HEK293 (cell line): ENCODE results near the gene TP53BP2.
"Not testable (repeated sequence)": the region's sequence is repeated elsewhere in the genome, so short reads cannot be mapped to it uniquely, and the experiment has no call there.

Experiments
- CTCF ChIA-PET: fragments of 350-600 bp; formaldehyde crosslinking; extraction: SDS; loops from one replicate; lab custom pipeline; 2021; ENCODE audit warnings: antibody characterized with exemption; lab: Yijun Ruan, JAX
- POLR2A ChIA-PET: fragments of 300-600 bp; formaldehyde crosslinking; extraction: SDS; loops from one replicate; lab custom pipeline; 2020; ENCODE audit warnings: antibody characterized with exemption, inconsistent platforms; lab: Yijun Ruan, JAX
- H3K27ac ChIP-seq: fragments of 200-500 bp; sonication (Bioruptor generic); 2 replicates; pipeline ENCODE4 v1.5.1; 2014; ENCODE audit warnings: low read depth, low read length, control low read depth, inconsistent platforms; ENCODE audit errors: extremely low read depth
- H3K36me3 ChIP-seq, 2 experiments: fragments of 200-500 bp in 1 of 2; sonication (Bioruptor generic) in 1 of 2; 1 replicate in 1 of 2; 2 replicates in 1 of 2; pipeline ENCODE4 v1.5.1; 2014 to 2017; ENCODE audit warnings: inconsistent platforms in 2 of 2, low read length in 2 of 2; ENCODE audit not compliant: control insufficient read depth in 2 of 2, insufficient read depth in 1 of 2
- H3K4me1 ChIP-seq: fragments of 200-500 bp; sonication (Bioruptor generic); 2 replicates; pipeline ENCODE4 v1.5.1; 2014; ENCODE audit warnings: mild to moderate bottlenecking, low read length, inconsistent platforms; ENCODE audit not compliant: control insufficient read depth, insufficient read depth
- H3K4me3 ChIP-seq: 2 replicates; pipeline ENCODE4 v1.5.1; 2011; ENCODE audit warnings: low read depth, mild to moderate bottlenecking, control low read depth, low read length, moderate library complexity
- H3K9me3 ChIP-seq: fragments of 200-500 bp; sonication (Bioruptor generic); 2 replicates; pipeline ENCODE4 v1.5.1; 2014; ENCODE audit warnings: low read depth, low read length, inconsistent platforms; ENCODE audit not compliant: control insufficient read depth, insufficient read depth
- ELK4 ChIP-seq: IDR thresholded peaks from 2 replicates; pipeline ENCODE4 v1.6.1; 2011; ENCODE audit warnings: mild to moderate bottlenecking, low read depth, low read length, borderline replicate concordance
- GLI2 ChIP-seq: fragments of 450-650 bp; formaldehyde crosslinking; IDR thresholded peaks from 2 replicates; pipeline ENCODE4; 2017; ENCODE audit warnings: missing biosample characterization, missing genetic modification characterization, low read depth, borderline replicate concordance
- GLIS1 ChIP-seq: fragments of 450-650 bp; formaldehyde crosslinking; IDR thresholded peaks from 2 replicates; pipeline ENCODE4 v1.5.1; 2016; ENCODE audit warnings: missing biosample characterization, missing genetic modification characterization
- KLF1 ChIP-seq: fragments of 450-650 bp; formaldehyde crosslinking; IDR thresholded peaks from 2 replicates; pipeline ENCODE4 v1.5.1; 2016; ENCODE audit warnings: missing biosample characterization, missing genetic modification characterization
- KLF17 ChIP-seq: fragments of 450-650 bp; formaldehyde crosslinking; IDR thresholded peaks from 2 replicates; pipeline ENCODE4 v1.5.1; 2016; ENCODE audit warnings: missing biosample characterization, missing genetic modification characterization
- MEIS1 ChIP-seq: sonication (generic); formaldehyde crosslinking; IDR thresholded peaks from 2 replicates; pipeline ENCODE4 v1.8.1; 2022; ENCODE audit warnings: missing genetic modification reagents, mild to moderate bottlenecking, borderline replicate concordance
- MYNN ChIP-seq: fragments of 450-650 bp; formaldehyde crosslinking; IDR thresholded peaks from 2 replicates; pipeline ENCODE4 v1.5.1; 2016; ENCODE audit warnings: missing biosample characterization, missing genetic modification characterization, borderline replicate concordance
- MZF1 ChIP-seq: fragments of 450-650 bp; formaldehyde crosslinking; IDR thresholded peaks from 2 replicates; pipeline ENCODE4 v1.5.1; 2017; ENCODE audit warnings: missing biosample characterization, missing genetic modification characterization, borderline replicate concordance
- PRDM6 ChIP-seq: fragments of 450-650 bp; formaldehyde crosslinking; IDR thresholded peaks from 2 replicates; pipeline ENCODE4 v1.5.1; 2017; ENCODE audit warnings: missing biosample characterization, missing genetic modification characterization
- TCF7L2 ChIP-seq: IDR thresholded peaks from 2 replicates; pipeline ENCODE4 v1.6.1; 2011; ENCODE audit warnings: low read depth, mild to moderate bottlenecking, inconsistent platforms, low read length, moderate library complexity, borderline replicate concordance
- ZBTB17 ChIP-seq: fragments of 450-650 bp; formaldehyde crosslinking; IDR thresholded peaks from 2 replicates; pipeline ENCODE4 v1.5.1; 2016; ENCODE audit warnings: missing biosample characterization, missing genetic modification characterization
- ZNF10 ChIP-seq: fragments of 450-650 bp; formaldehyde crosslinking; IDR thresholded peaks from 2 replicates; pipeline ENCODE4 v1.5.1; 2017; ENCODE audit warnings: missing biosample characterization, missing genetic modification characterization
- ZNF114 ChIP-seq: fragments of 450-650 bp; formaldehyde crosslinking; IDR thresholded peaks from 2 replicates; pipeline ENCODE4 v1.5.0; 2017; ENCODE audit warnings: missing biosample characterization, missing genetic modification characterization
- ZNF202 ChIP-seq: fragments of 450-650 bp; formaldehyde crosslinking; IDR thresholded peaks from 2 replicates; pipeline ENCODE4 v1.5.1; 2016; ENCODE audit warnings: missing biosample characterization, missing genetic modification characterization, borderline replicate concordance
- ZNF211 ChIP-seq: fragments of 450-650 bp; formaldehyde crosslinking; IDR thresholded peaks from 2 replicates; pipeline ENCODE4 v1.5.1; 2016; ENCODE audit warnings: low read depth, missing biosample characterization, missing genetic modification characterization
- ZNF223 ChIP-seq: fragments of 450-650 bp; formaldehyde crosslinking; IDR thresholded peaks from 2 replicates; pipeline ENCODE4 v1.5.1; 2016; ENCODE audit warnings: missing biosample characterization, missing genetic modification characterization
- ZNF274 ChIP-seq, 2 experiments: fragments of 200-500 bp in 1 of 2; fragments of 450-650 bp in 1 of 2; sonication (Bioruptor generic) in 1 of 2; formaldehyde crosslinking in 1 of 2; IDR thresholded peaks; 2 replicates each; pipeline versions ENCODE4 v1.5.1 to v1.6.1; 2014 to 2016; ENCODE audit warnings: borderline replicate concordance in 1 of 2, inconsistent platforms in 1 of 2, low read length in 1 of 2, missing biosample characterization in 1 of 2, missing genetic modification characterization in 1 of 2
- ZNF324 ChIP-seq: fragments of 450-650 bp; formaldehyde crosslinking; IDR thresholded peaks from 2 replicates; pipeline ENCODE4 v1.5.1; 2016; ENCODE audit warnings: missing biosample characterization, missing genetic modification characterization
- ZNF544 ChIP-seq: fragments of 450-650 bp; formaldehyde crosslinking; IDR thresholded peaks from 2 replicates; pipeline ENCODE4 v1.5.0; 2017; ENCODE audit warnings: missing biosample characterization, missing genetic modification characterization
- ZNF560 ChIP-seq: fragments of 450-650 bp; formaldehyde crosslinking; IDR thresholded peaks from 2 replicates; pipeline ENCODE4 v1.5.1; 2017; ENCODE audit warnings: missing biosample characterization, missing genetic modification characterization, borderline replicate concordance
- ZNF624 ChIP-seq: fragments of 450-650 bp; formaldehyde crosslinking; IDR thresholded peaks from 2 replicates; pipeline ENCODE4 v1.5.1; 2017; ENCODE audit warnings: missing biosample characterization, missing genetic modification characterization
- ZNF639 ChIP-seq: fragments of 450-650 bp; formaldehyde crosslinking; IDR thresholded peaks from 2 replicates; pipeline ENCODE4 v1.5.1; 2016; ENCODE audit warnings: missing biosample characterization, missing genetic modification characterization
- ZNF654 ChIP-seq: fragments of 450-650 bp; formaldehyde crosslinking; IDR thresholded peaks from 2 replicates; pipeline ENCODE4 v1.5.1; 2016; ENCODE audit warnings: low read depth, missing biosample characterization, missing genetic modification characterization
- ZNF658 ChIP-seq: fragments of 450-650 bp; formaldehyde crosslinking; IDR thresholded peaks from 2 replicates; pipeline ENCODE4; 2016; ENCODE audit warnings: missing biosample characterization, missing genetic modification characterization
- ZNF670 ChIP-seq: fragments of 450-650 bp; formaldehyde crosslinking; IDR thresholded peaks from 2 replicates; pipeline ENCODE4 v1.5.1; 2016; ENCODE audit warnings: missing biosample characterization, missing genetic modification characterization, low read depth
- ZNF701 ChIP-seq: fragments of 450-650 bp; formaldehyde crosslinking; IDR thresholded peaks from 2 replicates; pipeline ENCODE4 v1.5.1; 2016; ENCODE audit warnings: missing biosample characterization, missing genetic modification characterization
- ZNF704 ChIP-seq: fragments of 450-650 bp; formaldehyde crosslinking; IDR thresholded peaks from 2 replicates; pipeline ENCODE4 v1.5.1; 2016; ENCODE audit warnings: missing biosample characterization, missing genetic modification characterization
- ZNF768 ChIP-seq: fragments of 450-650 bp; formaldehyde crosslinking; IDR thresholded peaks from 2 replicates; pipeline ENCODE4 v1.5.1; 2018; ENCODE audit warnings: missing biosample characterization, mild to moderate bottlenecking, missing genetic modification characterization
- ZSCAN30 ChIP-seq: fragments of 450-650 bp; IDR thresholded peaks from 2 replicates; pipeline ENCODE4 v1.5.1; 2018; ENCODE audit warnings: missing biosample characterization, mild to moderate bottlenecking, missing genetic modification characterization, moderate library complexity
- ZXDB ChIP-seq: fragments of 450-650 bp; formaldehyde crosslinking; IDR thresholded peaks from 2 replicates; pipeline ENCODE4 v1.5.1; 2016; ENCODE audit warnings: missing biosample characterization, missing genetic modification characterization

Gene TP53BP2

GRCh38 chr1:223819730-223820514 lies 25.8 kb downstream of the TP53BP2 start (continued):
- peak; percentile 90 for TF ChIP-seq PRDM6
- no peak for TF ChIP-seq ZNF211 (tag by site-specific recombination)
- peak; percentile 70; the same call in 1 of the 2 replicates for TF ChIP-seq ZNF10
- TF ChIP-seq ZNF701 (tag by site-specific recombination): no peak
- peak; percentile 95 for TF ChIP-seq ZNF324
- no peak for TF ChIP-seq MYNN (tag by site-specific recombination)
- TF ChIP-seq ZSCAN30: peak; percentile 67
- peak; percentile 100 for TF ChIP-seq MZF1 (tag by site-specific recombination)
- TF ChIP-seq KLF17: peak; percentile 89
- TF ChIP-seq ELK4: no peak
- TF ChIP-seq GLIS1 (tag by site-specific recombination): 0 out of 2 replicates have a peak, but pooled peaks have one; percentile 16
- no peak for TF ChIP-seq KLF1 (tag by site-specific recombination)
- TF ChIP-seq ZNF654: no peak
- TF ChIP-seq ZBTB17 (tag by site-specific recombination): peak; percentile 33; the same call in 1 of the 2 replicates
- no peak for TF ChIP-seq ZNF560 (tag by site-specific recombination)
- no peak for TF ChIP-seq ZNF704 (tag by site-specific recombination)
- peak; percentile 84 for TF ChIP-seq ZXDB (tag by site-specific recombination)
- no peak for TF ChIP-seq ZNF624 (tag by site-specific recombination)
- no peak for TF ChIP-seq ZNF114 (tag by site-specific recombination)
- no peak for TF ChIP-seq MEIS1 (CRISPR knock-in tag)
- peak; percentile 53; the same call in 1 of the 2 replicates for TF ChIP-seq GLI2 (tag by site-specific recombination)
- no peak for TF ChIP-seq ZNF274 (IDR thresholded peaks at IDR 0.05; ENCODE audit: low read length)
- TF ChIP-seq ZNF274 (tag by site-specific recombination; IDR thresholded peaks at IDR 0.05; ENCODE audit: borderline replicate concordance): no peak
- no peak for TF ChIP-seq ZNF223 (tag by site-specific recombination)
- TF ChIP-seq ZNF202: no peak
- TF ChIP-seq ZNF544 (tag by site-specific recombination): no peak
- TF ChIP-seq ZNF768: no peak
- peak; percentile 81 for TF ChIP-seq ZNF639
- TF ChIP-seq ZNF670: no peak
- no peak for TF ChIP-seq ZNF658 (tag by site-specific recombination)
- TF ChIP-seq TCF7L2: peak; percentile 89
- TF ChIP-seq, all 188 proteins: peak for 68

GRCh38 chr1:223817265-223817664 lies 28.5 kb downstream of the TP53BP2 start:
- POLR2A ChIA-PET, H3K4me3 ChIP-seq, H3K9me3 ChIP-seq, H3K27ac ChIP-seq, H3K4me1 ChIP-seq: not testable (repeated sequence)
- CTCF ChIA-PET: interaction anchor here (0.6 to 1.0 kb wide), 5 partner anchors 24 to 666 kb away, joined by 3 to 5 read pairs (median 3); no protein-coding TSS in a partner anchor
- H3K36me3 ChIP-seq: peaks cover 21 to 25% of the 10 kb centered on the region in 2 experiments; a peak in 2 of 3 replicates
